Hepatocyte (in vitro differentiated cells): ENCODE results near the gene RETN. TPM values are rescaled to one million over a fixed set of nuclear protein-coding genes. Genes with fewer than 3 reads are reported as not detected.

Experiments used
- DNase-seq: peaks from one replicate; pipeline ENCODE4 v3.0.0-alpha.2; 2016; ENCODE audit warnings: low spot score
- H2AFZ ChIP-seq: fragments of 200-600 bp; sonication (generic); 2 replicates; pipeline ENCODE4 v1.6.0; 2016; ENCODE audit warnings: antibody characterized with exemption, mild to moderate bottlenecking
- H3K27ac ChIP-seq: fragments of 200-600 bp; sonication (generic); 2 replicates; pipeline ENCODE4 v1.5.1; 2016; ENCODE audit warnings: mild to moderate bottlenecking
- H3K27me3 ChIP-seq: fragments of 200-600 bp; sonication (generic); 2 replicates; pipeline ENCODE4 v1.6.1; 2016
- H3K36me3 ChIP-seq: fragments of 200-600 bp; sonication (generic); replicated peaks from 2 replicates; pipeline ENCODE4 v1.5.1; 2016; ENCODE audit warnings: low read depth; ENCODE audit not compliant: insufficient read depth
- H3K4me1 ChIP-seq: fragments of 200-600 bp; sonication (generic); 2 replicates; pipeline ENCODE4 v1.5.1; 2016; ENCODE audit warnings: mild to moderate bottlenecking, moderate library complexity; ENCODE audit not compliant: insufficient read depth
- H3K4me2 ChIP-seq: fragments of 200-600 bp; sonication (generic); 2 replicates; pipeline ENCODE4 v1.6.0; 2016
- H3K4me3 ChIP-seq: fragments of 200-600 bp; sonication (generic); 2 replicates; pipeline ENCODE4 v1.5.1; 2016; ENCODE audit warnings: mild to moderate bottlenecking
- H3K79me2 ChIP-seq: fragments of 200-600 bp; sonication (generic); 2 replicates; pipeline ENCODE4 v1.6.0; 2017; ENCODE audit warnings: mild to moderate bottlenecking
- H3K9me2 ChIP-seq: fragments of 200-600 bp; sonication (generic); replicated peaks from 2 replicates; pipeline ENCODE4 v1.6.0; 2017; ENCODE audit warnings: mild to moderate bottlenecking; ENCODE audit not compliant: insufficient read depth
- H3K9me3 ChIP-seq: fragments of 200-600 bp; sonication (generic); 2 replicates; pipeline ENCODE4 v1.5.1; 2016; ENCODE audit warnings: low read depth, mild to moderate bottlenecking
- H4K20me1 ChIP-seq: fragments of 200-600 bp; sonication (generic); 2 replicates; pipeline ENCODE4 v1.6.0; 2016; ENCODE audit warnings: mild to moderate bottlenecking; ENCODE audit not compliant: insufficient read depth, poor library complexity, severe bottlenecking
- EZH2 ChIP-seq: fragments of 200-600 bp; sonication (generic); IDR thresholded peaks from 2 replicates; pipeline ENCODE4 v1.6.1; 2016; ENCODE audit warnings: antibody characterized with exemption, mild to moderate bottlenecking, borderline replicate concordance
- EZH2phosphoT487 ChIP-seq: fragments of 200-600 bp; sonication (generic); IDR thresholded peaks from one replicate; pipeline ENCODE4 v1.6.1; 2018; ENCODE audit warnings: antibody characterized with exemption, mild to moderate bottlenecking, low read depth, moderate library complexity; ENCODE audit not compliant: unreplicated experiment, severe bottlenecking
- WGBS: methylation state at CpG from one replicate; pipeline ENCODE4 v1.1.6; 2016; ENCODE audit warnings: low lambda C conversion rate; ENCODE audit errors: missing lambda C conversion rate; 5-methylcytosine and 5-hydroxymethylcytosine counted together
- polyA plus RNA-seq: library from polyadenylated mRNA; unstranded; fragments of >200 nt; fragmentation: Nextera tagmentation; extraction: Ambion mirVana; gene quantifications from 2 replicates; pipeline ENCODE4 v1.2.1, GENCODE V29; 2016
- total RNA-seq: library from RNA; depleted of rRNA; stranded (reverse); fragments of >200 nt; gene quantifications from 2 replicates; pipeline ENCODE4 v1.2.3, GENCODE V29; 2014
- TF ChIP-seq, protein P1 (sequence below): fragments of 200-600 bp; sonication (generic); IDR thresholded peaks from 2 replicates; pipeline ENCODE4 v1.5.1; 2016; ENCODE audit warnings: antibody characterized with exemption, mild to moderate bottlenecking; ENCODE audit not compliant: poor library complexity

Gene RETN
- total and polyA plus RNA-seq, 2 experiments from 2014 or later: 0.74 TPM; not detected in 1

DNA sequence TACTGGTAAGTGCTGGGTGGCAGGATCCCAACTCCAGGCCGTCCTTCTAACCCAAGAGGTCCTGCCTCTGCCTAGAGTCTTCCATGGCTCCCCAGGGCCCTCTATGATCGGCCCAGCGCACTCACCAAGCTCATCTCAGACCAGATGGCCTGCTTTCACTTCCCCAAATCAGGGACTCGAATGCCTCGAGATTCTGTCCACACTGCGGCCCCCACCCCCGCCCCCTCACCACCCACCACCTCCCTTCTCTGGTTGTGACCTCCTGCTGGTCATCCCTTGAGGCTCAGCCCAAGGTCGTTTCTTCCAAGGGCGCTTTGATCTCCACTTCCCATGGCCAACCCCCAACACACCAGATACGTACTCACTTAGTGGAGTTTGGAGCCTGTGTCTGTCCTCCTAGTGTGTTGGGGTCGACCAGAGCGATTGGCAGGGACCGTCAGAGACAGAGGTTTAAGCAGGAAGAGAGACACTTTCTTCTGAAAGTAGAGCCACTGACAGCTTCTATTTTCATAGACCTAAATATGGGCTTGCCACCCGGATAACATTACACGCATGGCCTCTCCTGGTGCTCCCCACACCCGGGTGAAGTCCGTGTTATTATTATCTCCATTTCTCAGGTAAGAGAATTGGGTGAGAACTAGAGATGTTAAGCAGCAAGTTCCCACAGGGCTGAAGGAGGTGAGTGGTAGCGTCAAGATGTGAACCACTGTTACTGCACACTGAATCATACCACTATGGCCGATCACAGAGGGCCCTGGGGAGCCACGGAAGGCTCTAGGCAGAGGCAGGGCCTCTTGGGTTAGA lies 33.0 kb downstream of the RETN start, which contains the start of gene FCER2:
TSS of gene FCER2 (minus strand) at position 478 of the 804 bp plus-strand sequence. CDS start 2,371 bp downstream, outside the sequence.
- TF ChIP-seq EZH2 (no peak), EZH2phosphoT487 (no peak)
- TF ChIP-seq, protein P1, sequence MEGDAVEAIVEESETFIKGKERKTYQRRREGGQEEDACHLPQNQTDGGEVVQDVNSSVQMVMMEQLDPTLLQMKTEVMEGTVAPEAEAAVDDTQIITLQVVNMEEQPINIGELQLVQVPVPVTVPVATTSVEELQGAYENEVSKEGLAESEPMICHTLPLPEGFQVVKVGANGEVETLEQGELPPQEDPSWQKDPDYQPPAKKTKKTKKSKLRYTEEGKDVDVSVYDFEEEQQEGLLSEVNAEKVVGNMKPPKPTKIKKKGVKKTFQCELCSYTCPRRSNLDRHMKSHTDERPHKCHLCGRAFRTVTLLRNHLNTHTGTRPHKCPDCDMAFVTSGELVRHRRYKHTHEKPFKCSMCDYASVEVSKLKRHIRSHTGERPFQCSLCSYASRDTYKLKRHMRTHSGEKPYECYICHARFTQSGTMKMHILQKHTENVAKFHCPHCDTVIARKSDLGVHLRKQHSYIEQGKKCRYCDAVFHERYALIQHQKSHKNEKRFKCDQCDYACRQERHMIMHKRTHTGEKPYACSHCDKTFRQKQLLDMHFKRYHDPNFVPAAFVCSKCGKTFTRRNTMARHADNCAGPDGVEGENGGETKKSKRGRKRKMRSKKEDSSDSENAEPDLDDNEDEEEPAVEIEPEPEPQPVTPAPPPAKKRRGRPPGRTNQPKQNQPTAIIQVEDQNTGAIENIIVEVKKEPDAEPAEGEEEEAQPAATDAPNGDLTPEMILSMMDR: no peak
- peaks cover 6% of the 10 kb centered on the region for H3K27me3 ChIP-seq
- no peak within 1 kb of the TSS for H3K27ac ChIP-seq
- DNase-seq: no peak
- 68% methylated on average over 18 of the region's 20 CpGs for WGBS
- no peaks in the 10 kb centered on the region for H3K79me2 ChIP-seq
- no peak within 1 kb of the TSS for H2AFZ ChIP-seq
- H3K9me2 ChIP-seq: no peaks in the 10 kb centered on the region
- H3K9me3 ChIP-seq: no peaks in the 10 kb centered on the region
- H3K4me2 ChIP-seq: no peak within 1 kb of the TSS
- no peaks in the 10 kb centered on the region for H4K20me1 ChIP-seq
- no peak within 1 kb of the TSS for H3K4me3 ChIP-seq
- H3K36me3 ChIP-seq: no peaks in the 10 kb centered on the region
- no peaks in the 10 kb centered on the region for H3K4me1 ChIP-seq

DNA sequence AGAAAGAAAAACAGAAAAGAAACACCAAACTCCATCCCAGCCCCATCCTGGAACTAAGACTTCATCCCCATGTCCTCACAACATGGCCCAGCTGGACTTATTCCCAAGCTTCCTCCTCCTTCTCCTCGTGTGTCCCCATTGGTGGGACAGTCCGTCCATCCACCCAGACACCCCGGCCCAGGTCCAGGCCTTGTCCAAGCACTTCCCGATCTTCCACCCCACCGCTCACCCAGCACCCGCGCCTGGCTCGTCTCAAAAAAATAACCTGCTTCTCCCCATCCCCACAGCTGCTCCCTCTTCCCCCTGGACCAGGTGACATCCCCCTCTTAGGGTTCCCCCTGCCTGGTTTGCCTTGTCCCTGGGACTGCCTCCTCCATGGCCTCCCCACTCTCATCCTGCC lies 34.5 kb downstream of the RETN start:
- no peaks in the 10 kb centered on the region for H3K4me1 ChIP-seq
- no peaks in the 10 kb centered on the region for H3K36me3 ChIP-seq
- 82% methylated on average over 8 of the region's 8 CpGs for WGBS
- H2AFZ ChIP-seq: no peak overlapping the region
- no peak overlapping the region for H3K27ac ChIP-seq
- no peak overlapping the region for H3K4me3 ChIP-seq
- H4K20me1 ChIP-seq: no peaks in the 10 kb centered on the region
- TF ChIP-seq EZH2phosphoT487 (no peak), EZH2 (no peak)
- TF ChIP-seq, protein P1: no peak
- H3K4me2 ChIP-seq: no peak overlapping the region
- H3K27me3 ChIP-seq: peaks cover 6% of the 10 kb centered on the region
- no peak for DNase-seq
- no peaks in the 10 kb centered on the region for H3K9me3 ChIP-seq
- no peaks in the 10 kb centered on the region for H3K9me2 ChIP-seq
- H3K79me2 ChIP-seq: no peaks in the 10 kb centered on the region

DNA sequence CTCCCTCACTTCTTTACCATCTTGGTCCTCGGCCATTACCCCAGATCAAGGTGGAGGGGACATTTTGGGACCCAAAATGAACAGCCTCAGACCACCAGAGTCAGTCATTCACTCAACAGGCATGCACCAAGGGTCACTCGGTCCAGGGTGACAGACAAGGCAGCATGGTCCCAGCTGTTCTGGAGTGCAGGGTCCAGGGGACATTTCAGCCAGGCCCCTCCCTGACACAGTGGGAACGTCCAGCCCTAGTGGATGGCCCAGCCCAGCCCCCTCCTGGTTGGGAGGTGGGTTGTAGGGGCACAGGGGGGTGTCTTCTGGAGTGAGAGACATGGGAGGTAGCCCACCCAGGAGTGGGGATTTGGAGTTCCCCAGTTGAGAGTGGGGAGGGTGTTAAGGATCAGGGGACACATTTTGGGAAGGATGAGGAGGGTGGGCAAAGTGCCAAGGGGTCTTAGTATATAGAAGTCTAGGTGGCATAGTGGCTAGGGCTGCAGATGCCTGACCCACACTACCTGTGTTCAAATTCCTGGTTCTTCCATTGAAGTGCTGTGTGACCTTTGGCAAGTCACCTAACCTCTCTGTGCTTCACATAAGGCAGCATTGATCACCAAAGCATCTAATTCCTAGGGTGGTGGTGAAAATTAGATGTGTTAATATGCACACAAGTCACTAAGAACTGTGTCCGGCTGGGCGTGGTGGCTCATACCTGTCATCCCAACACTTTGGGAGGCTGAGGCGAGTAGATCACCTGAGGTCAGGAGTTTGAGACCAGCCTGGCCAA lies 35.6 kb downstream of the RETN start:
- Histone ChIP-seq H3K4me2 (no peak overlapping the region), H3K27ac (no peak overlapping the region), H4K20me1 (no peaks in the 10 kb centered on the region), H3K4me1 (no peaks in the 10 kb centered on the region), H3K36me3 (no peaks in the 10 kb centered on the region), H2AFZ (no peak overlapping the region), H3K4me3 (no peak overlapping the region), H3K9me2 (no peaks in the 10 kb centered on the region), H3K27me3 (peaks cover 4% of the 10 kb centered on the region), H3K79me2 (no peaks in the 10 kb centered on the region), H3K9me3 (no peaks in the 10 kb centered on the region)
- TF ChIP-seq EZH2 (no peak), EZH2phosphoT487 (no peak)
- TF ChIP-seq, protein P1: no peak
- no peak for DNase-seq
- 85% methylated on average over 6 of the region's 6 CpGs for WGBS
